HG03175 (cell line): ENCODE results near the gene P2RX2.

ENCODE experiments used
- ATAC-seq: cut with Tn5 transposase; IDR thresholded peaks from one replicate; pipeline ENCODE4 v1.9.1; 2021; ENCODE audit warnings: mild to moderate bottlenecking, moderate library complexity; ENCODE audit not compliant: unreplicated experiment

Gene P2RX2

DNA sequence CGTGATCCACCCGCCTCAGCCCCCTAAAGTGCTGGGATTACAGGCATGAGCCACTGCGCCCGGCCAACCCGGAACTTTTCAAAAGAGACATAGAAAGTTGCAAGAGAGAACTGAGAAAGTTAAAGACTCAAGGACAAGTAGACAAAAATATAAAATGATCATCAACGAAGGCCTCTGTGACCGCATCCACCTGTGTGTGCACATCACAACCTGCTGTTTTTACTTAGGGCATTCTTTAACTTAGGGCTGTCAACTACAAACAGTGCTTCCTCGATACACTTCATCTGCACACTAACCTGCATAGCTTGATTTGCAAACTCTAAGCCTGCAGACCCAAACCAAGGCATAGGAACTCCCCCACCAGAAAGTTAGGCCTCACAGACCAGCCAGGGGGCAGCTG lies 14.8 kb downstream of the P2RX2 start:
- no peak for ATAC-seq

GRCh38 chr12:132633901-132634300 lies 15.3 kb downstream of the P2RX2 start:
- no peak for ATAC-seq

DNA sequence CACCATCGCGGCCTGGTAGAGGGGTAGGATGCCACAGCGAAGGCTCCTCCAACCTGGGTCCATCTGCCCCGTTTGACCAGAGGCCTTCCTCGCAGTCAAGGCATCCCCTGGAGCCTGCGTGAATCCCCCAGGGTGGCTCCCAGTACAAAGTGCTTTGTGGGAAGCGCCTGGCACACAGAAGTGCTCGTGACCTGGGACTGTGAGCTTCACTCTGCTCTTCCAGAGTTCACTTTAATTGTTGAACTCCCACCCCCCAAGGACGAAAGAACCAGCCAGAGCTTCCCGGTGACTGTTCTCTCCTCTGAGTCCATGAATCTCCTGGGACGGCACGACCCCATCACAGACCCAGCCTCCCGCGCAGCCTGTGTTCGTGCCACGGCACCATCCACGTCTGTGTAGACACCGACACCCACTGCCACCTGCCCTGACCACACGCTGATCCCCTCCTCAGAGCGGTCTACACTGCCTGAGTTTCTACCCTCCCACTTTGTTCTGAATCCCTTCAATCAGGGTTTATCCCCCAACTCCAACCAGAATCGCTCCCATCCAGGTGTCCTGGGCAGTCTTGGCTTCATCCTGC lies 15.9 kb downstream of the P2RX2 start:
- ATAC-seq: no peak

- ATAC-seq: no peak
Observed at GRCh38 chr12:132635076-132635955, 16.7 kb downstream of the P2RX2 start.

DNA sequence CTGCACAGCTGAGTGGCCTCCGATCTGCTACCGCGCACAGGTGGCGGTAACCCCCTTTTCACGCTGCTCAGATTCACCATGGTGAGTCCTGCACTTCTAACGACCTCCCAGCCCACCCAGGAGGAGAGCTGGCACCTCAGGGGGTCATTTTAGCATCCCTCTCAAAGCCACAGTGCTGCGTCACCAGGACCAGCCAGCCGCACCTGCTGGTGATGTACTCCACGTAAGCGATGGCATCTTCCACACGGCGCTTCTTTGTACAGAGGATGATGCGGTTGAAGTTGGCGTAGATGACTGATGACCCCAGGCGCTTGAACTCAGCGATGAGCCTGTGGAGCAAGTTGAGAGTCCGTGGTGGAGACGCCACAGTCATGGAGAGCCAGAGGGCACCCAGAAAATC lies 19.2 kb downstream of the P2RX2 start:
- no peak for ATAC-seq

- ATAC-seq: no peak
Observed at GRCh38 chr12:132638541-132639408, 20.2 kb downstream of the P2RX2 start.

DNA sequence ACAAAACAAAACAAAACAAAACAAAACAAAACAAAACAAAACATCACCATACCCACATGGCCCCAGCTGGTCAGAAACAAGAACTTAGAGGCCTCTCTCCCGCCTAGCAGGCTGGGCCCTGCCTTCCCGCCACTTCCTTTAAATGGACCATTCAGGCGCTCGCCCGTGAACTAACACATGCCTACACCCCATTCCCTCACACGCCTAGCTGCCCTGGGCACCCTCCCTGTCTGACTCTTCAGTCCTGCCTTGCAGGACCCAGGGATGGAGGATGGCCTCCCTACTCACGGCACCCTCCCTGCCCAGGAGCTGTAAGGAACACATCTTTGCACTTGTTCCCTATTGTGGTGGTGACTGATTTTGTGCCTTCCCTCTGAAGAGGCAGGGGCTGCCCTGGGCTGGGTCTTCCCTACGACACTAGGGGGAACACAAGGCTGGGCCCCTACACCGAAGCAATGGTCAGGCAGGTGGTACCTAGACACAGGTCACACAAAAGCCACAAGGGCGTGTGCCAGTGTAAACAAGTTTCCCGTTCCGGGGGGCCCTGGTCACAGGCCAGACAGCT lies 21.5 kb downstream of the P2RX2 start:
- ATAC-seq: no peak

- no peak for ATAC-seq
Observed at GRCh38 chr12:132640936-132641335, 22.4 kb downstream of the P2RX2 start.

GRCh38 chr12:132641811-132642650 lies 23.5 kb downstream of the P2RX2 start:
- no peak for ATAC-seq

- ATAC-seq: no peak
Observed at GRCh38 chr12:132642846-132643835, 24.6 kb downstream of the P2RX2 start.

DNA sequence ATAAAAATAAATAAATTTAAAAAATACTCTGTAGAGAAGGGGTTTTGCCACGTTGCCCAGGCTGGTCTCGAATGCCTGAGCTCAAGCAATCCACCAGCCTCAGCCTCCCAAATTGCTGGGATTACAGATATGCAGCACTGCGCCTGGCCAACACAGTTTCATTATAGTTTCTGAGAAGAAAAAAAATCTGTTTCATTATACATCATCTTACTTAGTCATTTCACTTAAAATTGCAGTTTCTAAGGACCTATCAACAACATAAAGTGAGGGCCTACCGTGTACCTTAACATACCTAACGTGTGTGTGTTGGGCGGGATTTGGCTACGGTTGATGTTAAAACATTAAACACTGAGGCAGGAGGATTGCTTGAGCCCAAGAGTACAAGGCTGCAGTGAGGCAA lies 28.3 kb downstream of the P2RX2 start:
- ATAC-seq: no peak

DNA sequence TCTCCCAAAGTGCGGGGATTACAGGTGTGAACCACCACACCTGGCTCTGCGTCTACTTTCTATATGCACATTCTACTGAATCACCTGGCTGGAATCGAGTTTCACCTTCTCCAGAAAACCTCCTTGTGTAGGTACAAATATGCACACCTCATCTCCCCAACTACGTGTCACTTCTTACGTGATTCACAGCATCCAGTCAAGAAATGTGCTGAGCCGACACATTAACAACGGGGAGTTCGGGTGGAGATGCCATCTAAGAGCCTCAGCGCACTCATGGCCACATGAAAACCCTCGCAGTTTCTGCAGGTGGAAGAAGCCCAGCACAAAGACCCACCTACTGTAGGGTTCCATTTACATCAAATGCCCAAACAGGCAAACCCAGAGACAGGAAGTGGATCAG lies 29.3 kb downstream of the P2RX2 start:
- no peak for ATAC-seq

GRCh38 chr12:132648616-132649225 lies 30.1 kb downstream of the P2RX2 start:
- ATAC-seq: no peak

DNA sequence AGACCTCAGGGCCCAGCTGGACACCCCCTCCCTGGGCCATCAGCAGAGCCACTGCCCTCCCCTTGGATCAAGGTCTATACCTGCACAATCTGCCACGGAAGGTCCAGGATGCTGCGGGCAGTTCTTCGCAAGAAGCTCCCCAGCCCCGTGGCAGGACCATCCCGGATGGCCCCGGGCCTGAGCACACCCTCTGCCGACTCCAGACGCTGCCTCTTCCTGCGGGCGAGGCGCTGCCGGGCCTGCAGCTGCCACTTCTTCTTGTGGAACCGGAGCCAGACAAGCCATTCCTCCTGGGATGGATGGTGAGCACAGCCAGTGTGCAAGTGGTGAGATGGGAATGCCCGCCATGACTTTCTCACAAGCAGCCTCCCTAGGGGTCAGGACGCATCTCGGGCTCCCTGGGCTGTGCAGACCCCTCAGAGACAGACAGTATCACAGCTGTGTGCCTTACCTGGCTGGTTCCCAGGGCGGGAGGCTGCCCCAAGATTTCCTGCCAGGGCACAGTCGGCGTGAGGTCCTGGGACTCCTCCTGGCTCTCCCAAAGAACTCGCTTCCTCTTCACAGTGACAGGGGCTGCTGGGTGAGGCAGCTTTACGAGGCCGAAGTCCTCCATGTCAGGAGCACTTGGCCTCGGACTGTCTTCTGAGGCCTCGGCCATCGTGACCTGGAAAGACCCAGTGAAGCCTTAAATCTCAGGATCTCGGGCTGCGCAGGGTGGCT lies 30.8 kb downstream of the P2RX2 start:
- no peak for ATAC-seq

DNA sequence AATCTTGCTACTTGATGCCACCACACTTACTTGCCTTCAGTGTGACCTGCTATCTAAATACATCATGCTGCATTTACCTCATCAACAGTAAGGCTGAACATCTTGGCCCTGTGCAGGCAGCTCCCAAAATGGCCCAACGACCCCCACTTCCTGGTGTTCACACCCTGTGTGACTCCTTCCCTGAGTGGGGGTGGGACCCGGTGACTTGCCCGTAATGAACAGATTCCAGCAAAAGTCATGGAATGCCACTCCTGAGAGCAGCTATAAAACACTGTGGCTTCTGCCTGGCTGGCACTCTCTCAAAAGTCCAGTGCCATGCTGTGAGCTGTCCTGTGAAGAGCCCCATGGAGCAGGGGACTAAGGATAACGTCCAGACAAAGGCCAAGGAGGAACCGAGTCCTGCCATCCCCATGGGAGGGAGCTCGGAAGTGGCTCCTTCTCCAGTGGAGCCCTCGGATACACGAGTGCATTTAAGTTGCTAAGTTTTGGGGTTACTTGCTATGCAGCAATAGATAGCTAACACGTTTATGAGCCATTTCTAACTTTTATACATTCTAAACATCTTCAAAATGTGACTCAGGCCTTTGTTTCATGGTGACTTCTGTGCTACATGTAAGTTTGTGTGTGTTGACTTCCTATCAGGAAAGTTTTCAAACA lies 33.0 kb downstream of the P2RX2 start:
- no peak for ATAC-seq

GRCh38 chr12:132653567-132654290 lies 35.2 kb downstream of the P2RX2 start:
- ATAC-seq: no peak
